Stimulated activated CD4-positive, alpha-beta T cell treated with anti-CD3 and anti-CD28 coated beads, Interleukin-1b, Interleukin-23, amount 100 ng/mL, for 24 hours (primary cell): ENCODE results near the gene POMT1.
"Not testable (repeated sequence)": the region's sequence is repeated elsewhere in the genome, so short reads cannot be mapped to it uniquely, and the experiment has no call there.

Experiments
- DNase-seq, 4 experiments: peaks; one replicate each; pipeline ENCODE4 v3.0.0-alpha.2; 2020; ENCODE audit warnings: low read depth in 4 of 4, low spot score in 1 of 4

POMT1 gene, protein sequence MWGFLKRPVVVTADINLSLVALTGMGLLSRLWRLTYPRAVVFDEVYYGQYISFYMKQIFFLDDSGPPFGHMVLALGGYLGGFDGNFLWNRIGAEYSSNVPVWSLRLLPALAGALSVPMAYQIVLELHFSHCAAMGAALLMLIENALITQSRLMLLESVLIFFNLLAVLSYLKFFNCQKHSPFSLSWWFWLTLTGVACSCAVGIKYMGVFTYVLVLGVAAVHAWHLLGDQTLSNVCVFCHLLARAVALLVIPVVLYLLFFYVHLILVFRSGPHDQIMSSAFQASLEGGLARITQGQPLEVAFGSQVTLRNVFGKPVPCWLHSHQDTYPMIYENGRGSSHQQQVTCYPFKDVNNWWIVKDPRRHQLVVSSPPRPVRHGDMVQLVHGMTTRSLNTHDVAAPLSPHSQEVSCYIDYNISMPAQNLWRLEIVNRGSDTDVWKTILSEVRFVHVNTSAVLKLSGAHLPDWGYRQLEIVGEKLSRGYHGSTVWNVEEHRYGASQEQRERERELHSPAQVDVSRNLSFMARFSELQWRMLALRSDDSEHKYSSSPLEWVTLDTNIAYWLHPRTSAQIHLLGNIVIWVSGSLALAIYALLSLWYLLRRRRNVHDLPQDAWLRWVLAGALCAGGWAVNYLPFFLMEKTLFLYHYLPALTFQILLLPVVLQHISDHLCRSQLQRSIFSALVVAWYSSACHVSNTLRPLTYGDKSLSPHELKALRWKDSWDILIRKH

DNA sequence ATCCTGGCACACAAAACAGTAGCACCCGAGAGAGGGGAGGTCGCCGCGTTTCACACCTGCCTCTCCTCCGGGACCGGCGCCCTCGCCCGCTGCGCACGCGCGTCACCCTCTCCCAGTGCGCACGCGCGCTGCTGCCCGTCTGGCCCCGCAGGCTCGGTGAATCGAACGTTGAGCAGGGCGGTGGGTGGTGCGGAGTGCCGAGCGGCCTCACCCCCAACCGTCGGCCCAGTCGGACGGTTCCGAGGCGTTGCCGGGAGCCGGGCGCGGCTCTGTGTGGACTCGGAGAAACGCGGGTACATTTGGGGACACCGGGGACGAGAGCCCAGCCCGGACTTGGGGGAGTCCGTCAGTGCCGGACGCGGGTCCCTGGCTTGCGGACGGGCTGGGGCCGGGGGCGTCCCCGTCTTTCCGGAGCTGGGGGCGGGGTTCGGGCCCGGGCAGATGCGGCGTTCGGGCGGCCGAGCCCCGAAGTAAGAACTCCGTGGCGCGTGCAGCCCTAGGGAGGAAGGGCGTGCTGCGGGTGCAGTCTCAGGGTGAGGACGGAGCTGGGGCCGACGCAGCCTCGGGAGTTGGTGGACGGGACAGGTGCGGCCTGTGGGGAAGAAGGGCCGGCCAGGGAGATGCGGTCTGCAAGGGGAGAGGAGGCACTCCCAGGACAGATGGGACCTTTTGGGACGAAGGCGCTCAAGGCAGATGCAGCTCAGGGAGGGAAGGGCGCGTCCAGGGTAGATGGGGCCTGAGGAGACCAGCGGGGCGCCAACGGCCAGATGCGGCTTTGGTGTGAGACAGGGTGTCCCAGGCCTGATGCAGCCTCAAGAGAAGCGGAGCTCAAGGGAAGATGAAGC lies at the start of gene POMT1:
Gene POMT1, plus strand, starts transcription at position 138 of the 845 bp plus-strand sequence. CDS start 1,301 bp downstream, outside the sequence.
- peak; percentile 75 to 80 (median 78) for DNase-seq

DNA sequence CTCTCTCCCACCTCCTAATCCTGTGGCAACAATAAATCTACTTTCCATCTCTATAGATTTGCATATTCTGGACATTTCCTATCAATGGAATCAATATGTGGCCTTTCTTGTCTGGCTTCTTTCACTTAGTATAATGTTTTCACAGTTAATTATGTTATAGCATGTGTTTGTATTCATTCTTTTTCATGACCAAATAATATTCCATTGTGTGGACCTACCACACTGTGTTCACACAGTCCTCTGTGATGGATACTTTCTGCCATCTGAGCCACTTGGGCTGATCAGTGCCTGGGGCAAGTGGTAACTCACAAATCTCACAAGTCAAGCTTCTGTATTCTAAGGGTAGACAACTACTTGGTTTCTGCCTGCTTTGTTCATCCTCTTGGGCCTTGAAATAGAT lies 48.7 kb upstream of the POMT1 start:
- DNase-seq, result no peak

DNA sequence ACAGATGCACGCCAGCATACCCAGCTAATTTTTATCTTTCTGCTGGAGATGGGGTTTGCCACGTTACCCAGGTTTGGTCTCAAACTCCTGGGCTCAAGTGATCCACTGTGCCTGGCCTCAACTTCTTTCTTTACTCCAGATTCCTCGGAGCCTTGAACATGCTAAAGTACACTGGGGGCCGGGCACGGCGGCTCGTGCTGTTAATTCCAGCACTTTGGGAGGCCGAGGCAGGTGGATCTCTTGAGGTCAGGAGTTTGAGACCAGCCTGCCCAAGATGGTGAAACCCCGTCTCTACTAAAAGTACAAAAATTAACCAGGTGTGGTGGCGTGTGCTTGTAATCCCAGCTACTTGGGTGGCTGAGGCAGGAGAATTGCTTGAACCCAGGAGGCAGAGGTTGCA lies 47.1 kb upstream of the POMT1 start:
- not testable (repeated sequence) for DNase-seq

DNA sequence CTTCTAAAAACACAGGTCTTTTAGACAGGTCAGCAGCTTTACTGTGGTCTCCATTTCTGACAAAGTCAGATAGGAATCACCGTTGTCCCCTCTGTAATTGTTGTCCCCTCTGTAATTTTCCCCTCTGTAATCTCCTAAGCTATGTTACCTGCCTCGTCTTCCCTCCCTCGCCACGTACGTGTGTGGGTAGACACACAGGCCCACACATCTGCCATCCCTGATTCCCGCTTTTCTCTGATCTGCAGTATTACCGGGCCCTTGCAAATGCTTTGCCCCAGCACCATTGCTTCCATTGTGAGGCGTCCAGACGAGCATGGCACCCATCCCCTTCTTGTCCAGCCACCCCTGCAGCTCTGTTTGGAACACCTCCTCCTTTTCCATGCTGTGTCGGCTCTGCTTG lies 45.0 kb upstream of the POMT1 start:
- DNase-seq, result no peak

DNA sequence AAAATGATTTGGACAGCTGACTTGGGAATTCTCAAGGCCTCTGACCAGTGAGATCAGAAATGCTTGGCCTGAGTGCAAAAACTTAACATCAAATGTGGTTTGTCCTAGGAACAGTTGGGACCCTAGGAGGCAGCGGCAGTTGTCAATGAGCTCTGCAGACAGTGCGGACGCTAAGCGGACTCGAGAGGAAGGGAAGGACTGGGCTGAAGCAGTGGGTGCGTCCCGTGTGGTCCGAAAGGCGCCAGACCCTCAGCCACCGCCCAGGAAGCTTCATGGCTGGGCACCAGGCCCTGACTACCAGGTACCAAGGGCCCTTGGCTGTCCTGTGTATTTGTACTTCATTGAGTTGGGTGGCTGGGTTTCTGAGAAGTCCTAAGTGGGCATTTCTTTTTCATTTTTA lies 43.7 kb upstream of the POMT1 start:
- no peak for DNase-seq

DNA sequence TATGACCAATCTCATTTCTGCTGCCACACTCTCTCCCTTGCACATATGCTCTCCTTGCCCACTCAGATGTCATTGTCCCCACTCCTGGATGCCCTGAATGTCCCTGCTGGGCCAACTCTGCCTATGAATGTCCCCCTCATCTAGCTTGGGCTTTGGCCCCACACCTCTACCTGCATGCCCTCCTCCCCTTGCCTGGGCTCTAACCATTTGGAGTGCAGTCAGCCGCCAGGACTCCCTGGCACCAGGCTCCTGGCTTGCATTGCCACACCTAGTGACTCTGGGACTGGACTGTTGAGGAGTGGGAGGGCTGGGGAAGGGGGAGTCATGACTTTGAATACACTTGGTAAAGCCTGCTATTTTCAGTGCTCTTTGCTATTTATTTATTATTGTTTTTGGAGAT lies 41.6 kb upstream of the POMT1 start:
- no peak for DNase-seq

DNA sequence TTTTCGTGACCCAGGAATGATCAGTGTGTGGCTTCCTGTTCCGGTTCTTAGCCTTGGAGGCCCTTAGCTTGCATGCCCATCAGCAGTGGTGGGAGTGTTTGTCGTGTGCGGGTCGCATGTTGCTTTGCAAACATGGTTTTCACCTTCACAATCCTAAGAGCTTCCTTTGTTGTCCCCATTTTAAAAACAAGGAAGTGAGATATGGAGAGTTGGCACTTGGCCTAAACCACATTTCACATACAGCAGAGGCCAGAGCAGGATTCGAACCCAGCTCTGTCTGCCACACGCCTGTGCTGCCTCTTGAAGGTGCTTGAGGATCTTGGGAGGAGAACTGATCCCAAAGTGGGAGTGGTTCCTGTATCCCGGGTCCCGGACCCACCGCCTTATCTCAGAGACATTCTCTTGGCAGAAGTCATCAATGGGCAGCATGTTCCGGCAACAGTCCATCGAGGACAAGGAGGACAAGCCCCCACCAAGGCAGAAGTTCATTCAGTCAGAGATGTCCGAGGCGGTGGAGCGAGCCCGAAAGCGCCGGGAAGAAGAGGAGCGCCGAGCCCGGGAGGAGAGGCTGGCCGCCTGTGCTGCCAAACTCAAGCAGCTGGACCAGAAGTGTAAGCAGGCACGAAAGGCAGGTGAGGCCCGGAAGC lies 38.2 kb upstream of the POMT1 start:
- no peak for DNase-seq

DNA sequence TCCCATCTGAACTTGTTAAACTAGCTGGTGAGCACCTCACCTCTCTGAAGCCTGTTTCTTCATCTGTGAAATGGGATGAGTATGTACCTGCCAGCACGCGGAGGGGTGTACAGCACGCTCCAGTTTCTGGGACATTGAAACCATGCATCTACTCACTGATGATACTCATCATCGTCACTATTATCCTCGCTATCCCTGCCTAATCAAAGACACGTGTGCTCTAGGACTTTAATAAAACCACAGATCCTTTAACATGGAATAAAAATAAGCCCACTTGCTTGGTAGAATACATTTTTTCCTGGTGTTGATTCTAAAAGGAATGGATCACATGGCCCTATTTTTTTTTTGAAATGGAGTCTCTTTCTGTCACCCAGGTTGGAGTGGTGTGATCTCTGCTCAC lies 37.3 kb upstream of the POMT1 start:
- no peak for DNase-seq

DNA sequence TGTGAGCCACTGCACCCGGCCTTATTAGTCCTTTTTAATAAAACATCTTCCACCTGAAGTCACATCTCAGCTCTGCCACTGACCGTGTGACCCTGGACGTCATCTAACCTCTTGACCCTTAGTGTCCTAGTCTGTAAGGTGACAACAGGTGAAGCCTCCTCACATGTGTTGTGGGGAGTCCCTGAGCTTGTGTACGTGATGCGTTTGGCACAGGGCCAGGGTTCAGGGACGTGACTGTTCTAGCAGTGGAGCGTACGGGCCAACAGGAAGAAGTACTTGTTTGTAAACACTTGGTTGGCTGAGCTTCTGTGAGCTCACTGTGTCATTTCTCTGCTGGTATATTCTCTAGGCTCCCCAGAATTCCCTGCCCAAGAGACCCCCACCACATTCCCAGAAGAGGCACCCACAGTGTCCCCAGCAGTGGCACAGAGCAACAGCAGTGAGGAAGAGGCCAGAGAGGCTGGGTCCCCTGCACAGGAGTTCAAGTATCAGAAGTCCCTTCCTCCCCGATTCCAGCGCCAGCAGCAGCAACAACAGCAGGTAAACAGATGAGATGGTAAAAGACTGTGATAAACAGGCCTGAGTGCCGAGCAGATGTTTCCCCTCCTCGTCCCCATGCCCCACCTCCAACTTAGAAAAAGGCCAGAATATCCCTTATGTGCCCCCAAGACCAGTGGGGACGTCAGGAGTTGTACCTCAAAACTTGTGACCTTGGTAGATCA lies 35.3 kb upstream of the POMT1 start:
- no peak for DNase-seq

DNA sequence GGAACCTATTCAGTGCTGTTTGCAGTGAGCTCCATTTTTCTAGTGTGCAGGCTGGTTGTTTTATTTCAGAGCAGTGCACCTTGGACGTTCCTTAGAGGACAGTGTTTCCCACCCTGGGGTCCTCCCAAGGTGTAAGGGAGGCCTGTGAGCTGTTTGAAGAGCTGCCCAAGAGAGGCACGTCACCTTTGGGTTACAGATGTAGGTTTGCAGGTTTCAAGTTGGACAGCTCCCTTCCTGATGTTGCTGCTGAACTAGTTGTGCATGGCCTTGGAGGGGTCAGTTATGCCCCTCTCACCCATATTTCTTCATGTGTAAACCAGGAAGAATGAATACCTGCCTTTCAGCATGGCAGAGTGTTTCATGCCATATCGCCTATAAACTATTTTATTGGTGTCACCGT lies 34.7 kb upstream of the POMT1 start:
- no peak for DNase-seq

DNA sequence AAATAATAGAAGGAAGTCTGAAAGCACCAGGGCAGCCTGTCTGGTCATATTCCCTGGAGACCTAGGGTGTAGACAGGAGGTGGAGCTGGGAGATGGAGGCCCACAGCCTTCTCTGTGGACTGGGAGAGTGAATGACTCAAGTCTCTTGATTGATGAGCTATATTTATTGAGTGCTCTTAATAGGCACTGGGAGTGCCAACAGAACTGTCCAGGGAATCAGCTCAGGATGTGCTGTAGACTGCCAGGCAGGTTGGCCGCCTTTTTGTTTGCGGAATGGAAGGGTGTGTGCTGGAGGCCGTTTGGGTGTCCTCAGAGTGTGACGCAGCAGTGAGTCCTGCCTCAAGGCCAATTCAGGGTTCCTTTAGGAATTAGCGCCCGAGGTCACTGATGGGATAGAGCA lies 33.4 kb upstream of the POMT1 start:
- DNase-seq, result no peak

DNA sequence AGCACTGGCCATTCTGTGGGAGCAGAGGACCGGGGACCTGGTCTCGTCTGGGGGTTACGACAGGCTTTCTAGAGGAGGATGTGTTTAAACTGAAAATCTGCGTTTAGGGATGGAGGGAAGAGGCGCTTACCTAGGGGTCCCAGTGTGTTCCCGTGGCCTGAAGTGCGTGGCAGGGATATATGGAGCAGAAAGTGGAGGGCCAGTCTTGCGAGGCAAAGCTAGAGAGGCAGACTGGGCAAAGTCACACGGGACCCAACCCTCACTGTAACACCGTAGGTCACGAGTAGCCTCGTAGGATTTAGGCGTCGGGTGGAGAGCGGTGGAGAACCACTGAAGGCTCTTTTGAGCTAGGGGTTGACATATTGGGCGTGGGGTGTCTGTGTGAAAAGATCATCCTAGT lies 32.8 kb upstream of the POMT1 start:
- no peak for DNase-seq

DNA sequence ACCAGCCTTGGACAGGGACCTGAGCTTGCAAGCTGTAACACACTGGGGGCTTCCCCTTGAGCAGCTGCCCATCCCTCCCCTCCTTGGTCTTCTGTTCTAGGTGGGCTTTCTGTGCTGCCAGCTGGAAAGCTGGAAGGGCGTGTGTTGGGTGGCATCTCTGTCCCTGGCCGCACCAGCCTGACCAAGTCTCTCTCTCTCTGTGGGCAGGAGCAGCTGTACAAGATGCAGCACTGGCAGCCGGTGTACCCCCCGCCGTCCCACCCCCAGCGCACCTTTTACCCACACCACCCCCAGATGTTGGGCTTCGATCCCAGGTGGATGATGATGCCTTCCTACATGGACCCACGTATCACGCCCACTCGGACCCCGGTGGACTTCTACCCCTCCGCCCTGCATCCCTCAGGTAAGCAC lies 32.1 kb upstream of the POMT1 start:
- DNase-seq, result no peak

DNA sequence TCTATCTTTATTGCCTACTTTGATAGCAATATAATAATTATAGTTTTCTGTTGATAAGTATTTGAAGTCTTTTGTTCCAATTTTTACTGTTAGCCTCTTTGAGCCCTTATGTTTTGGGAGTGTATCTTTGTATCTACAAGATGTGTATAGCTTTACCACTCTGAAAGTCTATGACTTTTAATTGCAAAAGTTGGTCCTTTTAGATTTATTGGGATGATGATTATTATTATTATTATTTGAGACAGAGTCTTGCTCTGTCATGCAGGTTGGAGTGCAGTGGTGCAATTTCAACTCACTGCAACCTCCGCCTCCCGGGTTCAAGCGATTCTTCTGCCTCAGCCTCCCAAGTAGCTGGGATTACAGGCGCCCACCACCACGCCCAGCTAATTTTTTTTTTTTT lies 30.6 kb upstream of the POMT1 start:
- DNase-seq, result not testable (repeated sequence)

DNA sequence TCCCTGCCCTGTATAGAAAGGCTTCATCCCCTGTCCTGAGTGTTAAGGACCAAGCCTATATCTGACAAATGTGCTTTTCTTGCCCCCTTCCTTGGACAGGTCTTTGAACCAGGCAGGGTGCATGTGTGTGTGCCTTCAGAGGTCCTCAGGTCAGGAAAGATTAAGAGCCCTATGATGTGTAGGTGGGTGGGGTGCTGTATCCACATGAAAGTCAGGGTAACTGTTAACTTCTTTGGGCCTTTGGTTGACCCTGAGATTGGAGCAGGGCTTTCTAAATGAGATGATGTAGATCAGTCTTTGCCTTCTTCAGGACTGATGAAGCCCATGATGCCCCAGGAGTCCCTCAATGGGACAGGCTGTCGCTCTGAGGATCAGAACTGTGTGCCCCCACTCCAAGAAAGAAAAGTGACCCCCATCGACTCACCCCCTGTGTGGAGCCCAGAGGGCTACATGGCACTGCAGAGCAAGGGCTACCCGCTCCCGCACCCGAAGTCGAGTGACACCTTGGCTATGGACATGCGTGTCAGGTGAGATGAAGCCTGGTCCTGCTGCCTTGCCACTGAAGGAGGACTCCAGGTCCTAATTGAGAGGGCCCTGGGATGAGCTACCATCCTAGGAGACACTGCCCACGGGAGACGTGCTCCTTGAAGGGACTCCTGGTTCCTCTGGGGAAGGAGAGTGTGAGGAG lies 29.4 kb upstream of the POMT1 start:
- DNase-seq, result no peak

DNA sequence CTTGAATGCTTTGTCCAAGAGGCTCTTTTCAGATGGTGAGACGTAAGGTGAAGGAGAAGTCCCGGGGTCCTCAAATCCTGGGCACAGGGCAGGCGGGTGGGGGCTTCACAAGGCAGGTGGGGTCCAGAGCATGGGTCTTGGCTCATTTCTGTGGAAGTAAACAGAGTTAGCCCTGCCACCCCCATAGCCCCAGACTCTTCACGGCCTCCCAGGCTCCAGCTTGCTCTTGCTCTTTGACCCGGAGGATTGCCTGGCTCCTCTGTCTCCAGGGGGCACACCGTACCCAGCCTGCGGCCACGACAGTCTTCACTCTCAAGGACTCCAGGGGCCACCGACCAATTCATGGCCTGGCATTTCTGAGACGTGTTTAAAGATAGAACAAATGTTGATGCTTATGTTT lies 28.8 kb upstream of the POMT1 start:
- DNase-seq, result no peak

DNA sequence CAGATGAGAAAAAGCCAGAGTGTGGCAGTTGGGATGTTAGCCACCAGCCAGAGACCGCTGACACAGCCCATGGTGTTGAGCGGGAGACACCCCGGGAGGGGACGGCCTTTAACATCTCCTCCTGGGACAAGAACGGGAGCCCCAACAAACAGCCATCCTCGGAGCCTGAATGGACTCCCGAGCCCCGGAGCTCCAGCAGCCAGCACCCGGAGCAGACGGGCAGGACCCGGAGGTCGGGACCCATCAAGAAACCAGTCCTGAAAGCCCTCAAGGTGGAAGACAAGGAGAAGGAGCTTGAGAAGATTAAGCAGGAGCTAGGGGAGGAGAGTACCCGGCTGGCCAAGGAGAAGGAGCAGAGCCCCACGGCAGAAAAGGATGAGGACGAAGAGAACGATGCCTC lies 28.0 kb upstream of the POMT1 start:
- DNase-seq, result no peak

DNA sequence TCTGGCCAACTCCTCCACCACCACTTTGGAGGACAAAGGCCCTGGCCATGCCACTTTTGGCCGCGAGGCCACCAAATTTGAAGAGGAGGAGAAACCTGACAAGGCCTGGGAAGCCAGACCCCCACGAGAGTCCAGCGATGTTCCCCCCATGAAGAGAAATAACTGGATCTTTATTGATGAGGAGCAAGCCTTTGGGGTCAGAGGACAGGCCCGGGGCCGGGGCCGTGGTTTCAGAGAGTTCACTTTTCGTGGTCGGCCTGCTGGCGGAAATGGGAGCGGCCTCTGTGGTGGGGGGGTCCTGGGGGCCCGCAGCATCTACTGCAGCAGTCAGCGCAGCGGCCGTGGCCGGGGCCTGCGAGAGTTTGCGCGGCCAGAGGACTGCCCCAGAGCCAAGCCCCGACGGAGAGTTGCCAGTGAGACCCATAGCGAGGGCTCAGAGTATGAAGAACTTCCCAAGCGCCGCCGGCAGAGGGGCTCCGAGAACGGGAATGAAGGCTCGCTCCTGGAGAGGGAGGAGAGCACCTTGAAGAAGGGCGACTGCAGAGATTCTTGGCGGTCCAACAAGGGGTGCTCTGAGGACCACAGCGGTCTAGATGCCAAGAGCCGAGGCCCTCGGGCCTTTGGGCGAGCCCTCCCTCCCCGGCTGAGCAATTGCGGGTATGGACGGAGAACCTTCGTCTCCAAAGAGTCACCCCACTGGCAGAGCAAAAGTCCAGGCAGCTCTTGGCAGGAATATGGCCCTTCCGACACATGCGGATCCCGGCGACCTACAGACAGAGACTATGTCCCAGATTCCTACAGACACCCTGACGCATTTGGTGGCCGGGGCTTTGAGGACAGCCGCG lies 27.4 kb upstream of the POMT1 start:
- no peak for DNase-seq
